SK-N-SH treated with all-trans-retinoic acid at 6 μM for 48 hours (cell line): Measurements from ENCODE around the gene DNAH7.

ENCODE experiments used
- ATAC-seq: fragments of 200-7000 bp; cut with Tn5 transposase; 3 replicates; pipeline ENCODE4 v1.9.1; 2020; ENCODE audit warnings: mild to moderate bottlenecking, moderate library complexity
- ARNTL ChIP-seq: fragments of 450-650 bp; formaldehyde crosslinking; IDR thresholded peaks from 2 replicates; pipeline ENCODE4 v1.5.0; 2020; ENCODE audit warnings: low read depth, mild to moderate bottlenecking, moderate library complexity, borderline replicate concordance
- CSDC2 ChIP-seq: fragments of 250-450 bp; sonication (Bioruptor Pico); IDR thresholded peaks from 2 replicates; pipeline ENCODE4 v1.5.0; 2020; ENCODE audit warnings: mild to moderate bottlenecking, moderate library complexity
- CSRNP3 ChIP-seq: fragments of 250-450 bp; sonication (Bioruptor Pico); IDR thresholded peaks from 2 replicates; pipeline ENCODE4 v1.5.1; 2021; ENCODE audit warnings: mild to moderate bottlenecking, moderate library complexity
- GLIS3 ChIP-seq: fragments of 250-450 bp; sonication (Bioruptor Pico); IDR thresholded peaks from 2 replicates; pipeline ENCODE4 v1.5.0; 2020; ENCODE audit warnings: mild to moderate bottlenecking, moderate library complexity
- ISL1 ChIP-seq: fragments of 250-450 bp; sonication (Bioruptor Pico); IDR thresholded peaks from 2 replicates; pipeline ENCODE4 v2.1.2; 2022; ENCODE audit warnings: mild to moderate bottlenecking, moderate library complexity
- OSR1 ChIP-seq: fragments of 250-450 bp; sonication (Bioruptor Pico); IDR thresholded peaks from 2 replicates; pipeline ENCODE4 v1.8.0; 2022; ENCODE audit warnings: moderate library complexity, mild to moderate bottlenecking, inconsistent platforms
- POU6F1 ChIP-seq: fragments of 250-450 bp; sonication (Bioruptor Pico); IDR thresholded peaks from 2 replicates; pipeline ENCODE4 v1.8.0; 2021; ENCODE audit warnings: low read depth, mild to moderate bottlenecking, moderate library complexity, borderline replicate concordance
- RARB ChIP-seq: fragments of 250-450 bp; sonication (Bioruptor Pico); IDR thresholded peaks from 2 replicates; pipeline ENCODE4 v1.8.0; 2021; ENCODE audit warnings: mild to moderate bottlenecking, moderate library complexity
- SNAI2 ChIP-seq: fragments of 250-450 bp; sonication (Bioruptor Pico); IDR thresholded peaks from 2 replicates; pipeline ENCODE4 v1.5.0; 2020; ENCODE audit warnings: mild to moderate bottlenecking, moderate library complexity
- TCF4 ChIP-seq: fragments of 250-450 bp; sonication (Bioruptor Pico); IDR thresholded peaks from 2 replicates; pipeline ENCODE4 v1.8.0; 2021; ENCODE audit warnings: mild to moderate bottlenecking, moderate library complexity, borderline replicate concordance
- TSHZ2 ChIP-seq: fragments of 250-450 bp; sonication (Bioruptor Pico); IDR thresholded peaks from 2 replicates; pipeline ENCODE4 v1.5.0; 2020; ENCODE audit warnings: mild to moderate bottlenecking, moderate library complexity
- ZC3H10 ChIP-seq: fragments of 250-450 bp; sonication (Bioruptor Pico); IDR thresholded peaks from 2 replicates; pipeline ENCODE4 v1.5.1; 2021; ENCODE audit warnings: mild to moderate bottlenecking, moderate library complexity
- ZFP3 ChIP-seq: fragments of 250-450 bp; sonication (Bioruptor Pico); IDR thresholded peaks from 2 replicates; pipeline ENCODE4 v1.5.0; 2020; ENCODE audit warnings: mild to moderate bottlenecking, moderate library complexity
- ZFP30 ChIP-seq: fragments of 450-650 bp; formaldehyde crosslinking; IDR thresholded peaks from 2 replicates; pipeline ENCODE4 v1.5.0; 2022; ENCODE audit warnings: mild to moderate bottlenecking, moderate library complexity
- ZNF565 ChIP-seq: fragments of 450-650 bp; formaldehyde crosslinking; conservative IDR thresholded peaks from 2 replicates; pipeline ENCODE4 v1.5.0; 2020; ENCODE audit warnings: low read depth, mild to moderate bottlenecking, moderate library complexity
- ZNF70 ChIP-seq: fragments of 450-650 bp; formaldehyde crosslinking; IDR thresholded peaks from 2 replicates; pipeline ENCODE4 v1.5.0; 2020; ENCODE audit warnings: mild to moderate bottlenecking, moderate library complexity
- ZNF8 ChIP-seq: fragments of 450-650 bp; formaldehyde crosslinking; IDR thresholded peaks from 2 replicates; pipeline ENCODE4 v1.5.0; 2020; ENCODE audit warnings: mild to moderate bottlenecking, moderate library complexity
- TF ChIP-seq, protein P1 (sequence below): fragments of 250-450 bp; sonication (Bioruptor Pico); IDR thresholded peaks from 2 replicates; pipeline ENCODE4 v1.5.1; 2020; ENCODE audit warnings: low read depth, mild to moderate bottlenecking, moderate library complexity
- TF ChIP-seq, protein P2 (sequence below): fragments of 250-450 bp; sonication (Bioruptor Pico); IDR thresholded peaks from 2 replicates; pipeline ENCODE4 v1.8.0; 2020; ENCODE audit warnings: mild to moderate bottlenecking, moderate library complexity, borderline replicate concordance

Gene DNAH7

DNA sequence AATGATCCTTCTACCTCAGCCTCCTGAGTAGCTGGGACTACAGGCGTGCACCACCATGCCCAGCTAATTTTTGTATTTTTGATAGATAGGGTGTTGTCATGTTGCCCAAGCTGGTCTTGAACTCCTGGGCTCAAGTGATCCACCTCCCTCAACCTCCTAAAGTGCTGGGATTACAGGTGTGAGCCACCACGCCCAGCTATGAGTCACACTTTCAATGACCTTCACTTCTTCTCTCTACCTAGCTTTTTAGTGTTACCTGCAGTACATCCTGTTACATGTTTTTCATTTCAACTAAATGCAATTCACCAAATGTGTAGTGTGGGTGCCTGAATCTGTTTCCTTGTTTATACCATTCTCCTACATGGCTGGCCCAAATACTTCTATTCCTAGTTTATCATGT is 347.6 kb downstream of the DNAH7 start:
- no peak for ATAC-seq
- TF ChIP-seq ZC3H10 (CRISPR knock-in tag) = no peak
- TF ChIP-seq, protein P1, sequence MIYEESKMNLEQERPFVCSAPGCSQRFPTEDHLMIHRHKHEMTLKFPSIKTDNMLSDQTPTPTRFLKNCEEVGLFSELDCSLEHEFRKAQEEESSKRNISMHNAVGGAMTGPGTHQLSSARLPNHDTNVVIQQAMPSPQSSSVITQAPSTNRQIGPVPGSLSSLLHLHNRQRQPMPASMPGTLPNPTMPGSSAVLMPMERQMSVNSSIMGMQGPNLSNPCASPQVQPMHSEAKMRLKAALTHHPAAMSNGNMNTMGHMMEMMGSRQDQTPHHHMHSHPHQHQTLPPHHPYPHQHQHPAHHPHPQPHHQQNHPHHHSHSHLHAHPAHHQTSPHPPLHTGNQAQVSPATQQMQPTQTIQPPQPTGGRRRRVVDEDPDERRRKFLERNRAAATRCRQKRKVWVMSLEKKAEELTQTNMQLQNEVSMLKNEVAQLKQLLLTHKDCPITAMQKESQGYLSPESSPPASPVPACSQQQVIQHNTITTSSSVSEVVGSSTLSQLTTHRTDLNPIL (CRISPR knock-in tag) = no peak
- no peak for TF ChIP-seq SNAI2 (CRISPR knock-in tag)
- TF ChIP-seq CSRNP3 (CRISPR knock-in tag) = no peak
- TF ChIP-seq ZNF70 (CRISPR knock-in tag) = no peak
- TF ChIP-seq, protein P2, sequence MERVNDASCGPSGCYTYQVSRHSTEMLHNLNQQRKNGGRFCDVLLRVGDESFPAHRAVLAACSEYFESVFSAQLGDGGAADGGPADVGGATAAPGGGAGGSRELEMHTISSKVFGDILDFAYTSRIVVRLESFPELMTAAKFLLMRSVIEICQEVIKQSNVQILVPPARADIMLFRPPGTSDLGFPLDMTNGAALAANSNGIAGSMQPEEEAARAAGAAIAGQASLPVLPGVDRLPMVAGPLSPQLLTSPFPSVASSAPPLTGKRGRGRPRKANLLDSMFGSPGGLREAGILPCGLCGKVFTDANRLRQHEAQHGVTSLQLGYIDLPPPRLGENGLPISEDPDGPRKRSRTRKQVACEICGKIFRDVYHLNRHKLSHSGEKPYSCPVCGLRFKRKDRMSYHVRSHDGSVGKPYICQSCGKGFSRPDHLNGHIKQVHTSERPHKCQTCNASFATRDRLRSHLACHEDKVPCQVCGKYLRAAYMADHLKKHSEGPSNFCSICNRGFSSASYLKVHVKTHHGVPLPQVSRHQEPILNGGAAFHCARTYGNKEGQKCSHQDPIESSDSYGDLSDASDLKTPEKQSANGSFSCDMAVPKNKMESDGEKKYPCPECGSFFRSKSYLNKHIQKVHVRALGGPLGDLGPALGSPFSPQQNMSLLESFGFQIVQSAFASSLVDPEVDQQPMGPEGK = no peak
- no peak for TF ChIP-seq ZNF8 (CRISPR knock-in tag)
- no peak for TF ChIP-seq RARB
- no peak for TF ChIP-seq POU6F1 (CRISPR knock-in tag)
- no peak for TF ChIP-seq ISL1 (CRISPR knock-in tag)
- no peak for TF ChIP-seq GLIS3 (CRISPR knock-in tag)
- TF ChIP-seq TSHZ2 (CRISPR knock-in tag) = no peak

GRCh38 chr2:195716466-195716865 is 352.2 kb downstream of the DNAH7 start:
- no peak for TF ChIP-seq ZFP3 (CRISPR knock-in tag)
- TF ChIP-seq TCF4 (CRISPR knock-in tag) = no peak
- no peak for TF ChIP-seq SNAI2 (CRISPR knock-in tag)
- TF ChIP-seq ISL1 (CRISPR knock-in tag) = no peak
- TF ChIP-seq, protein P2 = no peak
- TF ChIP-seq ZC3H10 (CRISPR knock-in tag) = no peak
- no peak for TF ChIP-seq ZFP30
- TF ChIP-seq OSR1 (CRISPR knock-in tag) = no peak
- no peak for TF ChIP-seq ARNTL
- no peak for TF ChIP-seq CSRNP3 (CRISPR knock-in tag)
- no peak for TF ChIP-seq CSDC2 (CRISPR knock-in tag)
- TF ChIP-seq RARB = no peak
- TF ChIP-seq ZNF565 (CRISPR knock-in tag) = no peak
- no peak for TF ChIP-seq TSHZ2 (CRISPR knock-in tag)
- TF ChIP-seq, all 23 proteins: peak for 0
- ATAC-seq = no peak
